HG03095 (cell line): ENCODE measurements around the gene FYB2.

Experiments used
- ATAC-seq: cut with Tn5 transposase; IDR thresholded peaks from one replicate; pipeline ENCODE4 v1.9.1; 2021; ENCODE audit warnings: moderate library complexity; ENCODE audit not compliant: unreplicated experiment

The FYB2 gene, protein sequence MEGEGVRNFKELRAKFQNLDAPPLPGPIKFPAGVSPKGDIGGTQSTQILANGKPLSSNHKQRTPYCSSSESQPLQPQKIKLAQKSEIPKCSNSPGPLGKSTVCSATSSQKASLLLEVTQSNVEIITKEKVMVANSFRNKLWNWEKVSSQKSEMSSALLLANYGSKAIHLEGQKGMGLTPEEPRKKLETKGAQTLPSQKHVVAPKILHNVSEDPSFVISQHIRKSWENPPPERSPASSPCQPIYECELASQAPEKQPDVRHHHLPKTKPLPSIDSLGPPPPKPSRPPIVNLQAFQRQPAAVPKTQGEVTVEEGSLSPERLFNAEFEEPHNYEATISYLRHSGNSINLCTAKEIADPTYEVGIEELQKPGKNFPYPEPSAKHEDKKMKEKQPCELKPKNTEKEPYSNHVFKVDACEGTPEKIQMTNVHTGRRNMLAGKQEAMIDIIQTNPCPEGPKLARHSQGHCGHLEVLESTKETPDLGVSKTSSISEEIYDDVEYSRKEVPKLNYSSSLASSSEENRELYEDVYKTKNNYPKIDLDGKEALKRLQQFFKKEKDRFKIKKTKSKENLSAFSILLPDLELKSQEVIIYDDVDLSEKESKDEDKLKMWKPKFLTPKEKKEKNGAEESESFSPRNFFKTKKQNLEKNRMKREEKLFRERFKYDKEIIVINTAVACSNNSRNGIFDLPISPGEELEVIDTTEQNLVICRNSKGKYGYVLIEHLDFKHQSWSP

DNA sequence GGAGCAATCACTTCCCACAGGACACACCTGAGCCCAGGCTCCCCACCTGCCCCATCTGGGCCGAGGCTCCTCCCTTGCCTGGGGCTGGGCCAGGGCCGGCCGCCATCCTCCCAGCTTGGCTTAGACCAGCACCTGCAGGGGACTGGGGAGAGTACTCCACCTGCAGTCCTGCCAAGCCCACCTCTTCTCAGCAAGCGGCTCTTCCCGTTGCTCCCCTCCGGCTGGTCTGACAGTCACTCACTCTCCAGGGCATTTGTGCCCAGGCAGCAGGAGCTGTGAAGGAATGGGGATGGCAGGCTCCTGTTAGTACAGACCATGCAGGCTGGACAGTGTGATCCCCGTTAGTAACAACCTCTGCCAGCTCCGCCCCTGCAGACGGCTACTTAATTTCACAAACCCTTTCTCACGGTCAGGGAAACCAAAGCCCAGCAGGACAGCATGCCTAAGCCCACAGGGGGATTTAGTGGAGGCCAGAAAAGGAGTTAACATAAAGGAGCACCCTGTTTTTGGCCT, at the start of gene FYB2:
Gene FYB2 (minus strand): TSS at position 18 of the 513 bp plus-strand sequence. CDS start 114 bp downstream, outside the sequence.
- ATAC-seq = no peak

DNA sequence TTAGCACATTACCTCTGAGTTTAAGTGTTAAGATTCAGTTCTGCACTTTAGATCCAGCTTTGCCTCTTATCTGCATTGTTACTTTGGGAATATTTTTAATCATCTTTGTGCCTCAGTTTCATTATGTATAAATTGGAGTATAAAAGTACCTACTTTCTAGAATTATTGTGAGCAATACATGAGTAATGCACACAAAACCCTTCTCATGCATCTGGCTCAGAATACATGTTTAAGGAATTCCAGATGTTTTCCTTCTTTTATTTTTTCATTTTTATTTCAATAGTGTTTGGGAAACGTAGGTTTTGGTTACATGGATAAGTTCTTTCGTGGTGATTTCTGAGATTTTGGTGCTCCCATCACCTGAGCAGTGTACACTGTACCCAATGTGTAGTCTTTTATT, 49.6 kb upstream of the FYB2 start:
- no peak for ATAC-seq

DNA sequence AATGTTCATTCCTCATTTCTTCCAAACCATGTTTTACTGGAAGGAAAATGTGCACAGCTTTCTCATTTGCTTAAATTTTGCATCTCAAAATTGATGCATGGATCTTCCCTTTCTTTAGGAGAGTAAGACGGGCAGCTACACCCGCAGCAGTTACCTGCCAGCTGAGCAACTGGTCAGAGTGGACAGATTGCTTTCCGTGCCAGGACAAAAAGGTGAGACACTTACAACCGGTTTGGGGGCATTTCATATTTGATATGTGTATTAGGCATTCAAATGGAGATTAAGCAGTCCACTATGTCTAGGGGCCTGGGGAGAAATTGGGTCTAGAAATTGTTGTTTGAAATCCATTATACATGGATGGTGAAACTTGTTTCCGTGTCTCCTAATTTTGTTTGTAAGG, 48.3 kb upstream of the FYB2 start:
- ATAC-seq = no peak

DNA sequence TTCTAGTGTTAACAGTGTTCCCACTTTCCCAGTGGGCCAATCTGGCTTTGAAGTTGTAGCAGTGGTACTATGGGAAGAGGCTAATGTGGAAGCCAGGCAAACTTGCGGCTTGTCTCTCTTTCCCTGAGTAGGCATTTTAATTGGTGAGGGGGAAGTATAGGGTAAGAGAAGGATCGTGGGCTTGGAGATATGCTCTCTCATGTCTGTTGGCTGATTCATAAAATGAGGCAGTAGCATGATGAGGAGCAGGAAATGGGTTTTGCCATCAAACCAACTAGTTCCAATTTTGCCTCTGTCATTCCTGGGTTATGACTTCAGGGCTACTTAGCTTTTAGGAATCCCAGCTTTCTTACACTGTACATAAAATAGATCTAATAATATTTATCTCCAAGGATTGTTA, 47.5 kb upstream of the FYB2 start:
- ATAC-seq = no peak

DNA sequence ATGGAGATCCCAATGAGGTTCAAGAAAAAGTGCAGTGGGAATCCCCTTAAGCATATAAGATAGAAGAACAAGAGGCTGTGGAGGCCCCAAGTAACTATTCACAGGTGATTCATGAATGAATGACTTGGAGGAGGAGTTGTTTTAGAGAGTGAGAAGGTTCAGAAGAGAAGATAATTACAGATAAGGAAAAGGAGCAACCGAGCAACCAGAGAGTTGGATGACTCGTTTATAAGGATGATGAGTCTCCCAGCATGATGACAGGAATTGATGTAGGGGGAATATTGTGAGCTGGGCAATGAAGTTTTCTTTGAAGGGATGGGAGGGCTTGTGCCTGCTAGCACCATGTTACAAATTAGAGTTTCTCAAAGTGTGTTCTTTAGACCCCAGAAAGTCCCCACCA, 45.2 kb upstream of the FYB2 start:
- ATAC-seq = no peak

DNA sequence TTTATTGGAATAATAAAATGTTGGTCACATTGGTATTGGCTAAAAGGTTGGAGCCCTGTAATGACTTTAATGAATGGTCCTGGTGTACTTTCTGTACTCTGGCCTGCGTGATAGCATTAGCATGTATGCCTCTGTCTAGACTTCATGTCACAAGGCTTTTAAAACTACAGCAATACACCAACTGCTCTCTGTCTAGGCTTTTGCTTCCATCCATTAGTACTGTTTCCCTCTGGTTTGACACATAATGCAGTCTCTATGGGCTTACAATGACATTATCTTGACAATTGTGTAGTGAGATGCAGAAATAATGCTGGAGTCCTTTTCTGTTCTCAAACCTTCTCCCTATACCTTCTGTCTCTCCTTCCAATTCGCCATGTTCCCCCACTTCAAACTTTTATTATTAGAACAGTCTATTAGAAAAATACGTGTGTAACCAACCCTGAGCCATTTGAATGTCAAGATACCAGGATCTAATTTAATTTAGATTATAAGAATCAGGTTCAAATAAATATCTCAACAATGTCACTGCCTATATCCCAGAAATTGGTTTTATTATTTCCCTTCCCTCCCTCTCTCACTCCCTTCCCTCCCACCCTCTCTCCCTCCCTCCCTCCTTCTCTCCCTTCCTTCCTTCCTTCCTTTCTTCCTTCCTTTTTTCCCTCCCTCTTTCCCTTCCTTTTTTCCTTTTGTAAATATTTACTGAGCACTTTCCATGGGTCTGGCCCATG, 44.2 kb upstream of the FYB2 start:
- ATAC-seq = no peak

DNA sequence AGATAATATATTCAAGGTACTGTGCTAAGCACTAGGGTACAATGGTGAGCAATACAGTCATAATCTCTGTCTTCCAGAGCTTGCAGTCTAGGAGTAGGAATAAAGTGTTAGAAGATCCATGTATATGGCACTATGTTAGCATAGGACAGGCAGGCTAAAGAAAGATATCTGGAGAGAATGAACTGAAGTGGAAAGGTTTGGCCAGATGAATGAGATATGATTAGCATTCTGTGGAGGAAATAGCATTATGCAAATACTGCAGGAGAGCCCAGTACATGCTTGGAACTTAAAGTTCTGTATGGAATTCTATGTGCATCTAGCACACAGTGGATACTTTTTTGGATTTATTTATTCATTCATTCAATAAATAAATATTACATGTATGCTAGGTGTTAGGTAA, 40.1 kb upstream of the FYB2 start:
- ATAC-seq = no peak

DNA sequence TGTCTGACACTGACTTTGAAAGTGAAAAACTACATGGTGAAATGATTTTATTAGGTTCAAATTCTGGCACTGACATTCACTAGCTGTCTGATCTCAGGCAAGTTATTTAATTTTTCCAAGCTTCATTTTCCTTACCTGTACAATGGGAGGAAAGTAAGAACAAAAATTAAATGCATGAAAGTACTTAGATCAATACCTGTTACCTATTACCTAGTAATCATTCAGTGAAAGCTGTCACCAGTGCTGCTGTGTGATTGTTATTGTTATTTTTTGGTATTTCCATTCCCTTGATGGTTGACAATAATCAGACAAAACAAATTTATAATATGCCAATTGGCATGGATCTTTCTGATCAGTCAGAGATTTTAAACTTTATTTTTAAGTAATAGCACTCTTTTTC, 37.0 kb upstream of the FYB2 start:
- ATAC-seq = no peak

DNA sequence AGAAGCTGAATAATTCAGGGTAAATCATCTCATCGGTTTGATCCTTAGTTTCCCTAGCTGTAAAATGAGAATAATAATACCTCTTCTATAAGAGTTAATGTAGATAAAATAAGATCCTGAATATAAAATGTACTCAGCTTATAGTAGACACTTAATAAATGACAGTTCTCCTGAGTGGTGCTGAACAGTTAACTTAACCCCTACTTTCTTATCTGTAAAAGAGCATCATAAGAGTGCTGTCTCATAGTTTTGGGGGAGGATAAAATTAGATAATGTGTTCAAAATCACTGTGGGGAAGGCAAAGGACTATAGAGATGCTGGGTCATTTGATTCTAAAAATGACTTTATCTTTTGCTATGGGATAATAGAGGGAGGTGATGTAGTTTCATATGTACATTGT, 36.0 kb upstream of the FYB2 start:
- ATAC-seq = no peak

DNA sequence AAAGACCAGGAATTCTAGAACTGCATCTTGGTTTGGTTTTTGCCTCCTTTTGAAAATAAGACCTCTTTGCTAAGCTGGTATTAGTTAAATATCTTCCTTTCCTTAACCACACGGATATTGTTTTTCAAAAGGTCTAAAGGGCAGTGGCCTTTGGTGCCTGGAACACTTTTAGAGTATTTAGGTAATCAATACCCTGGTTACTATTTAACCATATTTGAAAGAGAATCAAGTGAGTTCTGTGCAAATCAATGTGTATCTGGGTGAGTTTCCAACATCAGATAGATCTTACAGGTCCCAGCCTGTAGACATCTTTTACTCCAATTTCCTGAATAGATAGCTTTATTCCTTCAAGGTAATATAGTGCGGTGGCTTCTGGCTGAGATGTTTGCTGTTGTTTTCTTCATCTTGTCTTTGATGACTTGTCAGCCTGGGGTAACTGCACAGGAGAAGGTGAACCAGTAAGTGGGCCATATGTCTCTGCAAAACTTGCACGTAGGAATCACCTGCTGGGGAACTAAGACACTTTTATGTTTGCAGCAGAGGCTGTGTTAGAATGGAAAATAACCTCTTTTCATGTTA, 35.4 kb upstream of the FYB2 start, which contains the start of gene C8A:
Gene C8A (plus strand): TSS at position 277 of the 579 bp plus-strand sequence. CDS start 105 bp downstream, at position 382.
- no peak for ATAC-seq

DNA sequence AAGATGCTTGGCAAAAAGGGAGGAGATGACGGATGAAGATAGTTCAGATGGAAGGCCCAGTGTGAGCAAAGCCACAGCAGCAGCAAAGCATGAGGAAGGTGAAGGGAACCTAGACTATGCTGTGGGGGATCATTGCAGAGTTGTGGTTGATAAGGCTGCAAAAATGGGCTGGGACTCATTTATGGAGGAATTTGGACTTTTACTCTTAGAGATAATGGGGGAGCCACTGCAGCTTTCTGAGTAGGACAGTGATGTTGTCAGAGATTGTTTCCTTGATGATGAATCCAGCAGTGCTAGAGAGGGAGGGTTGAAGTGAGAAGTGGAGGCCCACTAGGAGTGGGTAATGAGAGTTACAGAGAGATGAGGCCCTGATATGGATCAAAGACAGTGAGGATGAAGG, 33.3 kb upstream of the FYB2 start:
- no peak for ATAC-seq

DNA sequence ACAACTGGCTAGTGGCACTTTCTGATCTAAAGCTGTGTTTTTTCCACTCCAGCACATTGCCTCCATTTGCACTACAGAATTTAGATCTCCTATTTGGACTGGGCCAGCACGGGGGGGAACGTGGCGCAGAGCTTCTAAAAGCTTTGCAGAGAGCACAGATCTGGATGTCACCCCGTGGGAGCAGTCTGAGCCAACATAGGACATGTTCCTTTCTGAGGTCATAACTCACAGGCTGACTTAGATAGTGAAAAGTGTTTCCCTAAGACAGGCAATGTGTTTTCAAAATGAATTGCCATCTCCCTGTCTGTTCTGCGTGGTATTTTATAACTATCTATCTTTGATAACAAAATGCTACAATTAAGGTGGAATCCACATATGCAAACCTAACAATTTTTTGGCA, 31.7 kb upstream of the FYB2 start:
- ATAC-seq = no peak

DNA sequence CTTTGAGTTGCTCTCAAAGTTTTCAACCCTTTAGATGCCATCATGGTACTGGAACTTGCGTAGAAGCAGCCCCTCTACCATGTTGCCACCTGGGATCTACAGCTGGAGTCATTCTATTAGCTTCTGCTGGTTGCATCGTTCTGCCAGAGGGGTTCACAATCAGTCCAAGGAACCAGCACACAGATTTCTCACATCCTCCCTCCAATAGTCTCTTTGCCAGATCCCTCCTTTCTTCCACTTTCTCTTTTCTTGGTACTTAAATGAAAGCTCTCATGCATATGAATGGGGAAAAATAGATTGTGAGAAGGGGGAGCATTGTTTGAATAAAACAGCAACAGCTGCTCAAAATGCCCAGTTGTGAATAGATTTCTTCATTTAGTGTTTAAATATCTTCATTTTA, 31.2 kb upstream of the FYB2 start:
- no peak for ATAC-seq

DNA sequence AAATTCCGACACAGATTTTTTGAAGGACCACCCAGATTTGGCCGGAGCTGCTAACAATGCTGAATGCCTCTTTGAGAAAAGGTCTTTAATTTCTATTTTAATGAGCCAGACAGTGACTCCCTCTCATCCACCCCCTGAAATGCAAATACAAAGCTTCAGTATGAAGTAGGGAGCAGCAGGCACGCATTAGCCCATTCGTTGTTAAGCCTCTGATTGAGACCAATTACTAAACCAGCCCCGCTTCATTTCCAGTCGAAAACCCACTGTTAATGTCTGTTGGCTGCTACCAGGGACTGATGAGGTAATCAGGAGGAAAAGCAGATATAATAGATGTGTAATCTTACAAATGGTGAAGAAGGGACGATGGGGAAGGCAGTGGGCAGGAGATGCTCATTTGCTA, 30.5 kb upstream of the FYB2 start:
- ATAC-seq = no peak

DNA sequence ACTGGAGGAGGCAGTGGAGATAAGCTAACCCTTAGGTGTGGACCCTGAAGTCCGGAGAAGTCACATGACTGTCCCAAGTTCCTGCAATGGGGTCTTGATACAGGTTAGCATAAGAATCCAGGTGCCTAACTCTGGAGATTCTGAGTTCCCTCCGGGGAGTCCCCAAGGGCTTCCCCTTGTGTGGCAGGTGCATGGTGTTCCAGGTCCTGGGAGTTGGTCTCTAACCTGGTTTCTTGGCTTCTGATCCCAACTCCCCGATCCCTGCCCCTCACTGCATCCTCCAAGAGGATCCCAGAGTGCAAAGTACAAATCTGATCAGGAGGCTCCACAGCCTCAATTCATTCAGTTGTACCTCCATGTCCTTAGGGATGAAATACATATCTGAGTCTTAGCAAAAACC, 26.1 kb upstream of the FYB2 start:
- ATAC-seq = no peak

DNA sequence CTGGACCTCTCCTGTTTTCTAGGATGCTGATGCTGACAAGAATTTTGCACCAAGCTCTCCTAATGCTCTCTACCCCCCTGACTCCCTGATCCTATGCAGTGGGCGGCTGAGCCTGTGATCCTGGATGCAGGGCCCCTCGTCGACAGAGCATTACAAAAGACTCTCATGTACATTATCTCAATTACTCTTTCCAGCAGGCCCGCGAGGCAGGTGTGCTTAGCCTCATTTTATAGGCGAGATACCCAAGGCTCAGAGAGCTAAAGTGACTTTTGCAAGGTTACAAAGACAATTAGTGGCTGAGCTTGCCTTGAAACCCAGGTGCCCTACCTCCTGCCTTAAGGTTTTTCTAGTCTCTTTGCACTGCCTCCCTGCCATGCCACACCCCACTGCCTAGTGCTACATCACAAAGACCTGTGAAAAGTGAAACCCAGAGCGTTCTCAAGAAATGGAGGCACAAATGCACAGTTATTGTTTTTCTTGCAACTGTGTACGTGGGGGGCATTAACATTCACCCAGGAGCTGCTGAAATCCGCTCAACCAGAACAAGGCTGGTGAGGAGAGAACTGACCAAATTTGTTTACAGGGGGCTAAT, 25.4 kb upstream of the FYB2 start:
- no peak for ATAC-seq

DNA sequence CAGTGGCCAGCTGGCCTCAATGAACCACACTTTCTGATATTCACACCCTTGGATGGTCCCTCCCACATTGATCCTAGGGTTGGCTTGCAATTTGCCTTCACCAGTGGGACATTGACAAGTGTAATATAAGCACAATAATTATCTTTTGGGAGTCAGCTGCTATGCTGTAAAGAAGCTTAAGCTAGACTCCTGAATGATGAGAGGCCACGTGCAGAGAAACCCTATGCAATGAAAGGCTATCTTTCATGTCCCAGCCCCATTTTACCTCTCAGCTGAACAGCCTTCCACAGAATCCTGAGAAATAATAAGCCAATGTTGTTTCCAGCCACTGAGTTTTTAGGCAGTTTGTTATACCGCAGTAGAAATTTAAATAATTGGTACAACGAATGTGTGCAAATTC, 24.3 kb upstream of the FYB2 start:
- ATAC-seq = no peak

DNA sequence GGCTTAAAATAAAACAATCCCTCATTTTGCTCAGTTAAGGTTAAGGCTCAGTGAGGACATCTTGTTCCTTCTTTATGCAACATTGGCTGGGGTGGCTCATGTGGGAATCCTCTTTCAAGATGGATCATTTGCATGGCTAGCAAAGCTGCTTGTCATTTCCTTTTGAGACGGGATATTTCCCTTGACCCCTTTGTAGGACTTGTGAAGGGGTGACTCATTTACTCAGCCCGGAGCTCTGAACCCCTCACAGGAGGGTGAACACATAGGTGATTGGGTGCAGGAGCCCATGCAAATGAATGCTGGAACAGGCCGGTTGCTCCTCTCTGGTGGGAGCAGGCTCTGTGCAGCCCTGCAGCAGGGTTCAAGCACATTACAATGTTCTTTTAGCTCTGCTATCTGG, 19.6 kb upstream of the FYB2 start:
- ATAC-seq = no peak

DNA sequence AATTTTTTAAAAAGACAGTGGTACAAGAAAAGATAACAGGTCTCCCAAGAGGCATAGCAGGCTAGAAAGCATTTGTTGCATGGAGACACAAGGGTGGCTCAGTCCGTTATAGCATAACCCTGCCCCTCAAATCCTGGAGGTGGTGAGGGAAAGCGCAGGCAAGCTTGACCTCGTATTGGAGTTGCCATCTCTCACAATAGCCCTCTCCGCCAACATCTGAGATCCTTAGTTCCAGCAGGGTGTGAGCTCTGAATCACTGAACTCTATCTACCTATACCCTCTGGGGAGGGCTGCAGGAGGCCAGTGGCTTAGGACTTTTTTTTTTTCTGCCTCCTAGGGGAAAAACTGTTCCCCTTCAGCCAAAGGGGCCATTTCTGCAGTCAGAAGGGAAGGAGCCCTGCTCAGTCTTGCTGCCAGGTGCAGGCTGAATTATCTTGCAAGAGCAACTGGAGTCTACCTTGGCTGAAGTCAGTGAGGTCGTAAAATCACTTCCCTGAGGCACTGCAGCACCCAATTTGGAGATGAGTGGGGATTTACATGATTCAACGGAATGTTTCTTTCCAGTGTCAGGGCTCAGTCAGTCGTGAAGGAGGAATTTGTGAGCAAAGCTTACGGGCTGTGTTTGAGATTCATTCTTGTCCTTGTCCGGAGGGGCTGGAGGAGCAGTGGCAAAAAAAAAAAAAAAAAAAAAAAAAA, 18.2 kb upstream of the FYB2 start:
- no peak for ATAC-seq

DNA sequence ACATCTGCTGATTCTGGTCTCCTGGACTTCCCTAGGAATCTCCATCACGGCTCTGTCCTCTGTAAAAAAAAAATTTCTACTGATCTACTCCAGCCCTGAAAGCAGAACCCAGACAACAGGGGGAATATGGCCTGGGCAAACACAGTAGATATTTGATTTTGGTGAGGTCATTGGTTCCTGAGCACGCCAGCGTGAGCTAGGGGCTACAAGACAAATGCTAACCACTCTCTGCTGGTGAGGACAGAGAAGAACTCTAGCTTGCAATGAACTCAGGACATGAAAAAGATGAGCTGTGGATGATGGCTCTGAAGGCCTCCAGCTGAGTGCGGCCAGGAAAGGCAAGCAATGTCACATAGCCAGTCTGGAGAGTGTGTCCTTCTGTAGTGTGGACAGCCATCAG, 17.2 kb upstream of the FYB2 start:
- no peak for ATAC-seq
